Left kidney (tissue), 2 donors: ENCODE data around the gene CD52. TPM values are rescaled to one million over a fixed set of nuclear protein-coding genes. Genes with fewer than 3 reads are reported as not detected.
"Not testable (repeated sequence)": the region's sequence is repeated elsewhere in the genome, so short reads cannot be mapped to it uniquely, and the experiment has no call there.

Experiments used
- DNase-seq: peaks from one replicate; pipeline ENCODE4 v3.0.0-alpha.2; 2013
- polyA plus RNA-seq: library from polyadenylated mRNA; unstranded; fragments of 120-200 nt; gene quantifications from one replicate; pipeline ENCODE4 v1.2.1, GENCODE V29; 2013; ENCODE audit not compliant: insufficient read length

The CD52 gene
- polyA plus RNA-seq, 1 donor: 5.6 TPM

- DNase-seq: no peak
These were observed 12.5 kb downstream of the CD52 start for GRCh38 chr1:26330276-26330675.

GRCh38 chr1:26333312-26333711 is 15.6 kb downstream of the CD52 start:
- DNase-seq: not testable (repeated sequence)

DNA sequence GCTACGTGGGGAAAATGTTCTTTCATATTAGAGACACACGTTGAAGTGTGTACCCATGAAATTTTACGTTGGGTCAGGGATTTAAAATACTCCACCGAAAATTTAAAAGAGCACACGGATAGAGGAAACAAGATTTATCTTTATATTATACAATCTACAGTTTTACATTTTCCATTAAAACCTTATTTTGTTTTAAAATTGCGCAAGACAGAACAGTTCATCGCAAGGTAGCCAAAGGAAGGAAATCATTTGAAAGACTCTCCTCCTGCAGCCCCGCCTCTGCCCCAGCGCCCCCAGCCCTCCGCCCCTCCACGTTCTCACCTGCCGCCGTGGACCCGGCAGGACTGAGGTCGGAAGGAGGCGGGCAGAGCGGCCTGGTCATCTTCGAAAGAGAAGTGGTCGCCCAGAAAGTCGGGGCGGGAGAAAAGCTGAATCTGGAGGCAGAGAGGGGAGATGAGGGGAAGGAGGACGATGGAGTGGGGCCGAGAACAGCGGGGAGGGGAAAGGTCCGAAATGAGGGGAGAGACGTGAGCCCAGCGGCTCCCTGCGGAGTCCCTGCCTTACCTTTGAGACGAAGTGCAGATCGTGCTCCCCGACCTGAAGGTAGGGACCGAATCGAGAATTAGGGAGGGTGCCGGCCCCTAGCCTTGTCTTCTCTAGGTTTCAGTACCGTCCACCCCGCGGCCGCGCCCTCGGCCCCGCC is 18.2 kb downstream of the CD52 start:
- DNase-seq: no peak

GRCh38 chr1:26336477-26337205 is 18.9 kb downstream of the CD52 start:
- peak; percentile 63 for DNase-seq

GRCh38 chr1:26337206-26337535 is 19.4 kb downstream of the CD52 start:
- no peak for DNase-seq

- no peak for DNase-seq
These were observed 19.9 kb downstream of the CD52 start for GRCh38 chr1:26337625-26338024.

GRCh38 chr1:26338670-26339069 is 20.9 kb downstream of the CD52 start:
- DNase-seq: no peak

DNA sequence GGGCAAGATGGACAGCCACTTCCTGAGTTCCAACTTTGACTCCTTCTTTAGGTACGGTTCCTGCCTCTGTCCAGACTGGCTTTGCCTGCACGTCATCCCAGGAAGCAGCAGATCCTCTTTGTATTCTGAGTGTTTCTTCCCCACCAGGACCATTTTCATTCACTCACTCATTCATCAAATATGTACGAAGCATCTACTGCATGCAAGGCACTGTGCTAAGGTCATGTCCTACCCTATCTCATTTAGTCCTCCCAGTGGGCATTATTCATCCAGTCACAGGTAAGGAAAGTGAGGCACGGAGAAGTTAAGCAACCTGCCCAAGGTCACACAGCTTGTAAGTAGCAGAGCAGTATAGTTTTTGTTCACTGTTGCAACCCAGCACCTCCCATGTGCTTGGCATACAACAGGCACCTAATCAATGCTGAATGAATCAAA is 22.3 kb downstream of the CD52 start:
- no peak for DNase-seq

- DNase-seq: no peak
These were observed 26.6 kb downstream of the CD52 start for GRCh38 chr1:26344147-26344920.

- no peak for DNase-seq
These were observed 28.0 kb downstream of the CD52 start for GRCh38 chr1:26345718-26346117.

DNA sequence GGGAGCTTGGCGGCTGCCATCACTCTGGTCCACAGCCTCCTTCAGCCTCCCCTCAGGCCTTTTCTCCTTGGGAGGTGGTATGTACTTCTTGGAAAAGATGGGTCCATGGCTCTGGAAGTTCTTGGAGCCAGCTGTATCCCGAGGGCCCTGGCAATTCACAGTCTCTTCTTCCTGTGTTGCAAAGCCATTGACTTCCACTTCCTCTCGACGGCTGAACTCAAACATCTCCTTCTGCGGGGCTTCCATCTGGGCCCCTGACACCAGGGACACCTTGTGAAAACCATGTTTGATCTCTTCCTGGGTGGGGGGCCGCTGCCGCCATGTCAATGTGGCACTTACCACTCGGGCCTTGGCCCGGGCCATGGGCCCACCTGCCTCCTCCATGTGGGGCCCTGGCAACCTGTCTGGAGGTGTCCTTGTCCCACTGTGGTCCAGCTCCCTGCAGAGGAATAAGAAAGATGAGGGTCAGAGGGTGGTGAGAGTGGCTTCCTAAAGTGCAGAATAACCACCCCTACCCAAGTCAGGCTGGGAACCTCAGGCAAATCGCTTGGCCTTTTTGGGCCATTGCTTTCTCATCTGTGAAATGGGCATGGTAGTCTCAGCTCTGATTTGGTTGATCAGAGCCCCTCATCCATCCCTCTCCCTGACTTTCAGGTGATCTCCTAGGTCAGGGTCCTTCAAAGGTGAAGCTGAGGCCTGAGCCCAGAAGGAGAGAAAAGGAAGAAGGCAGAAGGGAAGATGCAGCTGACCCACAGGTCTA is 28.7 kb downstream of the CD52 start:
- no peak for DNase-seq

GRCh38 chr1:26349188-26349876 is 31.6 kb downstream of the CD52 start:
- DNase-seq: no peak

- no peak for DNase-seq
These were observed 32.1 kb downstream of the CD52 start for GRCh38 chr1:26349877-26350244.

- no peak for DNase-seq
These were observed 32.6 kb downstream of the CD52 start for GRCh38 chr1:26350343-26350700.

DNA sequence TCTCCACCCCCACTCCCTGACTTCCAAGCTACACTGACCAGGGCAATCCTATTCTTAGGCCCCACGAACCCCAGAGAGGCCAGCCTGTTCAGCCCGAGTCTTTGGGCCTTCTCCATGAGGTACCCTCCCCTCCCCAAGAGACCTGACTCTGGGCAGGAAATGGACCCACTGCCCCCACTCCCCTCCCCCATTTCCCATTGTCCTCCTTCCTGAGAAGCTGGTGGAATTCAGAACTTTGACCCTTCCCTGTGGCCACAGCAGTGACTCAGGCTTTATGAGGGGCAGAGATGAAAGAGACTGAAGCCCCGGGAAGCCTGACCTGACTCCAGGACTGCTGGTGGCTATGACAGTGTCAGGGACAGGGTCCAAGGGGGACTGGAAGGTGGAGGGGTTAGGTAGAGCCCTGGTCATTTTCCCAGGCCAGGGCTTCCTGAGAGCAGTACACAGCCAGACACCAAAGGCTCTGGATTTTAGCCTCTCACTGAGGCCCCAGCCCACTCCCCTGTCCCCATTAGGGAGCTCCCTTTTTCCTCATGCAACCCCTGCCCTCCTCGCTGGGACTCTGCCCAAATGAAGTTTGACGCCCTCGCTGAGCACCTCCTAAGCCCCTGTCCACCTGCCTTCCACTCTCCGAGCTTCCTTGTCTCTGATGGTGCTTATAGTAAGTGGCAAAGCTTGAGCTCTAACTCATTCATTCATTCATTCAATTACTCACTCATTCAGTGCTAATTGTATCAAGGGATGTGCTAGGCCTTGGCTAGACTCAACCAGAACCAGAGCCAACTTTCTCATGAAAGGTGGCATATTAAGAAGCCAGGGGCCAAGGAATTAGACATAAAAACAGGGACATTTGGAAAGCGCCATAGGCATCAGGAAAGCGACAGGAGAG is 33.2 kb downstream of the CD52 start:
- no peak for DNase-seq

DNA sequence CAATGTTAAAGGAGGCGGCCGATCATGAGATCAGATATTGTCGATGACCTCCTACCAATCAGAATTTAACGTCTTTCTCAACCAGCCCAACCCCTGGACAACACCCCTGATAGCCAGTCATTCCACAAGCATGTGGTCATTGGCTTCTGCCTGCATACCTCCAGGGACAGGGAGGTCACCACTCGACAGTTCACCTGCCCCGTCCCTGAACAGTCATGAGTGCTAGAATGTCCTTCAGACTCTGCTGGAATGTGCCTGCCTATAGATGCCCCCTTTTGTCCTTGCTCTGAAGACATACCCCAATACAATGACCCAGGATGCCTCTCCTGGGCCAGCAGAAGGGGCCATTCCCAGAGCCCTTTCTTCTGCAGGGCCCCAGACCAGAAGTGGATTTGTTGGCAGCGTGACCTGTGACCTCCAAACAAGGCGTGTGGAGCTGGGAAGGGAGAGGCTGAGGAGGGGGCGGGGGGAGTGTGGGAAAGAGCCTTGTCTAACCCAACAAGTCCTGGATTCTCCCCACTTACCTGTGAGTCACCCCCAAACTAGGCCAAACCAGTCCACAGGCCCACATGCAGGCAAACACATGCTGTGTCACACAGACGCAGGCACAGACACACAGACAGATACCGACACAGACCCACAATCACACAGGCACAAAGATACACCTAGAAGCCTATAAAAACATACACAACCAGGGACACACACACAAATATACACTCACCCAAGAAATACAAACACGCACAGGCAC is 34.0 kb downstream of the CD52 start:
- no peak for DNase-seq

DNA sequence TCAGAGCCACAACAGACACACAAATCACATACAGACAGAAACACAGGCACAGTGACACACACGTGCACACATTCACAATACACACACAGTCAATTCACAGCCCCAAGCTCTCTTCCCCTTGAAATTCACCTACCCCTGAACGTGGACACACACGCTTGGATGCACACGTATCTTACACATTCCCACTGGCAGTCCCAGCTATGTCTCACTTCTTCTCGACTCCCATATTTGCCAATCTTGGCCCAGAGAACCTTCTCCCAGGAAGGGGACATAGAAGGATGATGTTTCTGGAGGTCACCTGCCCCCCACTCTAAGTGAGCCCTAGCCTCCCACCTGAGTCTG is 34.6 kb downstream of the CD52 start:
- DNase-seq: no peak

- no peak for DNase-seq
These were observed 35.6 kb downstream of the CD52 start for GRCh38 chr1:26353210-26353859.

GRCh38 chr1:26353976-26354820 is 36.4 kb downstream of the CD52 start, which contains the start of gene CRYBG2:
CRYBG2 (minus strand) TSS chr1:26354130; CDS start chr1:26346657, 7,473 bp downstream.
- DNase-seq: no peak
